CD4-positive, alpha-beta T cell treated with Interleukin-17A for 1 hour (primary cell): ENCODE data around the gene MRPL48.
"Not testable (repeated sequence)": the region's sequence is repeated elsewhere in the genome, so short reads cannot be mapped to it uniquely, and the experiment has no call there.

ENCODE experiments used
- DNase-seq: peaks from one replicate; pipeline ENCODE4 v3.0.0-alpha.2; 2020

MRPL48 gene

DNA sequence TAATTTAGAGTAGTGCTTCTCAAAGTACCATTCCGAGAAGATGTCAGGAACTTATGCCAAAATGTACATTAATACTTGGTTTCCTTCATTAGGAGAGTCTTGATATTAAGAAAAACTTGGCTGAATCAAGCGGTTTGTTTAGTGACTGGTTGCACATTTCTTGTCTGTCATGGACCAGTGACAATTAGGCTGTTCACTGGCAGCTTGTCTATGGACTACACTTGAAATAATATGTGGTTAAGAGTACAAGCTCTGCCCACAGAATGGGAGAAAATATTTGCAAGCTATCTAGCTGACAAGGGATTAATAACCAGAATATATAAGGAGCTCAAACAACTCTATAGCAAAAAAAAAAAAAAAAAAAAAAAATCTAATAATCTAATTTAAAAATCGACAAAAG is 64.4 kb downstream of the MRPL48 start:
- no peak for DNase-seq

DNA sequence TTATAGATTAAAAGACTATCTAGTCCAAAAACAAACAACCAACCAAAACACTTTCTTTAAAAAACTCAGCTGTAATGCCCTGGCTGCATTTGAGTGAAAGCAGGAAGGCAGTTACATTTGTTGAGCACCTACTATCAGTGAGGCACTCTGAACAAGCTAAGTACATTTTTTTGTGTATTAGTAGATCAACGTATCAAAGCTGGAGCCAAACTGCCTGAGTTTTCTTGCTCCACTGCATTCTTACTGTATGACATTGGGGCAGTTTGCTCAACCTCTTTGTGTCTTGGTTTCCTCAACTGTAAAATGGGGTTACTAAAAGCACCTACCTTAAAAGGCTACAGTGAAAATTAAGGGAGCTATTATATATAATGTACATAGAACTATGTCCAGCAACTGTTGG is 67.0 kb downstream of the MRPL48 start:
- no peak for DNase-seq

DNA sequence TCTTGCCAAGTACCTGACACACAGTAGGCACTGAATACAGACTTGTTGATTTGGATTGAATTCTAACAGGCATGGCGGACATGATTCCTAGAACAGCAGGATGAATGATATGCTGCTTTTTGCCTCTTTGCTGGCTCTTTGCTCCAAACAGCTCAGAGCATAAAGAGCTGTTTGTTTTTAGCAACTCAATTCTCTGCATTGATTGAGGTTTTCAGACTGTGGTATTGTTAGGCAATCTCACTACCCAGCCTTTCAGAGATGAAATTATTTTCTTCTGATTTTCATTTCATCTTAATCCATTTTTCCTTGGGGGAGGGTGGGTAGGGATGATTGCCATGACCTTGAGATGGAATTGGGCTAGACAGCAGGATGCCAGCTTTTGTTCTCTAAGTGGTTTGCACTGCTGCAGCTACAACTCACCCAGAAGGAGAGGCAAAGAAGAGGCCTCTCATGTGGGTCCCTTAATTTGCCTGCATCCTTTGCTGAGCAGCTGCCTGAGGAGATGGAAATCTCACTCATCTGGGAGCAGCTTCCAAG is 68.4 kb downstream of the MRPL48 start:
- DNase-seq, result no peak

DNA sequence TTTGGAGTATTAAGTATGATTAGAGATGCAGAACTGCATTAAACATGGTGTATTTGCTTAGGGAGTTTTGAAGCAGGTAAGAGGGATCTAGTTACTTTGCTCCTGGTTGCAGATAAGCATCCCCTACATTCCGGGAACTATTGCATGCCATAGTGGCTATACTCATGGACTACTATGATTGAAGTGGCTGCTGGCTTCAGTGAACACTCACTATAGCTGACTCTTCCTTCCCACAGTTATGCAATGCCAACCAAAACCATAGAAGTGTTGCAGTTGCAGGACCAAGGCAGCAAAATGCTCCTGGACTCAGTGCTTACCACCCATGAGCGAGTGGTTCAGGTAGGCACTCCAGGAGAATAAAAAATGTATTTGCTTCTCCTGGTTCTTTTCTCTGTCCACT is 72.0 kb downstream of the MRPL48 start:
- DNase-seq, result no peak

DNA sequence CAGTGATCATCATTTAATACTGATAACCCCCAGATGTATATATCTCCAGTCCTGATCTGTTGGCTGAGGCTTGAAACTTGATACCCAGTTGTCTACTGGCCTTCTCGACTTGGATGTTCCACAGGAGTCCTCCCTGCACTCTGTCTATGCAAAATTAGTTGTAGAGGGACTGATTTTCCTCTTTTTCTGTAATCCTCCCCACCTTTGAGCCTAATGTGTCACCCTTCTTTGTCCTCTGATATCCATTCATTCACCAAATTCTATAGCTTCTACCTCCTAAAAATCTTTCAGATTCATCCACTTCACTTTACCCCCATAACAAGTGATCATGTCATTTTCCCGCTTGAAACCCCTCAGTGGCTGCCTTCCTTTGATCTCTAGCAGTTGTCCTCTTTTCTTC is 72.5 kb downstream of the MRPL48 start:
- no peak for DNase-seq

DNA sequence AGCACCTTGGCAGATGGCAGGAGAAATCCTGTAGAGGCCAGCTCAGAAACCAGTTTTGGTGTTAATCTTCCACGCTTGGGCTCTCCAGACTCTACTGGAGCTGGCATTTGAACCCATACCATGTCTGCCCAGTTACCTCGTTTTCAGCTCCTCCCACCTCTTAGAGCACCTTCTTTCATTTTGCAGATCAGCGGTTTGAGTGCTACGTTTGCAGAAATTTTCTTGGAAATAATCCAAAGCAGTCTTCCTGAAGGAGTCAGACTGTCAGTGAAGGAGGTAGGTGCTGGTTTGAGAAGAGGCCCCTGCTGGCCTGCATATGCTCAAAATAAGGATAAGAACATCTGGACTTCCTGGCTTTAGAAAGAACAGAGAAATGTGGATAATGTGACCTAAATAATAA is 75.3 kb downstream of the MRPL48 start:
- DNase-seq, result no peak

DNA sequence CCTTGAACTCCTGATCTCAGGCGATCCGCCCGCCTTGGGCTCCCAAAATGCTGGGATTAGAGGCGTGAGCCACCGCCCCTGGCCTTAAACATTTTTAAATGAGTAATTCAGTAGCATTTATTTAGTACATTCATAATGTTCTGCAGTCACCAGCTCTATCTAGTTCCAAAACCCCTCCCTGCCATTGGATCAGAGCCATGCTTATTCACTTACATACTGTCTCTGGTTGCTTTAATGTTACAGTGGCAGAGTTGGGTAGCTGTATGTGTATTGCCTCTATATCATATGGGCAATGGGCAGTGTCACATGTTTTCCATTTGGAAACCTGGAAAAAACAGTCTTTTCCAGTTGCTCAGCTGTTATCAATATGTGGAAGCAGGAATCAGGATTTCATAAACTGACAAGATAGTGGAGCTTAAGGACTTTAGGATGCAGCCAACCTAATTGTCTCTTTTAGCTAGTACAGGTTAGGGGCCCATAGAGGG is 78.5 kb downstream of the MRPL48 start:
- no peak for DNase-seq

DNA sequence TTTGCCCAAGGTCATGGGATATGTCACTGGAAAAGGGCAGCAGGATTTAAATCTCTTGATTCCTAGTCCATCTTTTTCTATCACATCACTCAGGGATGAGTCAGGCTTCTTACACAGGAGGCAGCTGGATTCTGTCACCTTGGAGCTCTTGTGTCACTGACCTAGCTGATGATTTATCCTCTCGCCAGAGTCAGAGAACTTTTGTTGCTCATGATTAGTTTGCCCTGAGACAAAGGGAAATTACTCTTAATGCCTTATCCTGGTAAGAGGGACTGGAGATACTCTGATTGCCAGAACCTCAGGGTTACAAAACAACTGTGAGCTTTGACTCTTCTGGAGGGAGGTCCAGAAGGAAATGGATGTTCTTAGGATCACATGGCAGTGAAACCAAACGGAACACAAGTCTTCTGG is 78.9 kb downstream of the MRPL48 start:
- no peak for DNase-seq

DNA sequence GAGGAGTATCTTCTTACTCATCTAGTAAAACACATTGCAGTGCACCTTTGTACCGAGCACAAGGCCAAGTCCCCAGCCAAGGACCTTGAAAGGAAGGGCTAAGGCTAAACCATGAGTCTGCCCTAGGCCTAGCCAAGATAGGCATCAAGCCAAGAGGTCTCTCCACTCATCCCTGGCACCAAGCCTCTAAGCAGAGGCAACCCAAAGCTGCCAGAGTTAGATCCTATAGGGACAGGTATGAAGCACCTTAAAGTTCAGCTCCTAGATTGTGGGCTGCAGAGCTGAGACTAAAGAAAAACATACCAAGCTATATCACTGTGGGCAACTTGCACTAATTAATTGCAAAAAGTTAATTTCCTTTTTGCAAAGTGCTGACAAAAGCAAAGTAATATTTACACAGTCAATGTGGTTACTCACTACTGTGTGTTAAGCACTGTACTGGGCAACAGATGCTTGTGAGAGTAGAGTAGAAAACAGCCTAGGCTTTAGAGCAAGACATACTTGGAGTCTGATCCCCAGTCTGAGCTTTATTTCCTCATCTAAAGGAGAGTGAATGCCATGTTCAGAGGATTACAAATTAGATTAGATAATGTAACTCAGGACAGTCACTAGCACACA is 81.8 kb downstream of the MRPL48 start:
- DNase-seq, result no peak

DNA sequence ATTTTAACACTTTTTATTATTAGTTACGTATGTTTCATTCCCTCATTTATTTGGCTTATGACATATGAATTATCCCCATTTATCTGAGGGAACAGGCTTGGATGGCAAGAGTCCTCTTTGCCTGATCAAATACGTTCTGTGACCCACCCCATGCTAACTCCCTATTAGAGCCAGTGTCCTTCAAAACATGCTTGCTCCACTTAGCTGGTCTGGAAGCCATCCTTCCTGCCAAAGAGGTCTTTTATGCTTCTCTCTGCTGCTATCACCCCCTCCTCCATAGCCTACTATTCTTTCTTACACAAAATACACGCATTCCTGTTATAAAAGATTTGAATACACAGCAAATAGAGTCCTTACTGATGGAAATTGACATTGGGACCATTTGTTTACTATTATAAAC is 82.6 kb downstream of the MRPL48 start:
- no peak for DNase-seq

DNA sequence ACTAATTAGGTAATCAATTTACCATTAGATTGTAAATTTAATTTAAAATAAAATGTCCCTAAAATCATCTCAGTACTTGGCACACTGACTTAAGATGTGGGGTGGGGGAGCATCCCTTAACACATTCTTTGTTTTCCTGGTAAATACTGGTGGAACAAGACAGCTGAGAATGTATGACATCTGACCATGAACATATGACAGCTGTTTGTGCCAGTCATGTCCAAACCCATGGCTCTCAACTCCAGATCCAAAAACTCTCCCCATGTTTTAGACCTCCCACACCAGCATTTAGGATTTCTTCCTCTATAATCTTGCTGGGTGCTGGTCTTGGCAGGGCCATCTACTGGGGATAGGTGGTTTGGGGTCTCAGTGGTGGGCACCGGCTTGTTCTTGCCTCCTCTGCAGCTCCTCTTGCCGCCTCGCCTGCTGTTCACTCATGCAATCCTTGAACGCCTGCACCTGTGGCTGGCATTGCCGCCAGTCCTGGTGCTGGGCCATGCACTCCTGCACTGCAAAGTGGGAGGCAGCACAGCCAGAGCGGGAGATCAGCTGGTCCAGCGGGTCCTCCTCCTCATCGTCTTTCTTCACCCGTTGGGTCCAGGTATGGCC is 85.2 kb downstream of the MRPL48 start:
- DNase-seq, result no peak

DNA sequence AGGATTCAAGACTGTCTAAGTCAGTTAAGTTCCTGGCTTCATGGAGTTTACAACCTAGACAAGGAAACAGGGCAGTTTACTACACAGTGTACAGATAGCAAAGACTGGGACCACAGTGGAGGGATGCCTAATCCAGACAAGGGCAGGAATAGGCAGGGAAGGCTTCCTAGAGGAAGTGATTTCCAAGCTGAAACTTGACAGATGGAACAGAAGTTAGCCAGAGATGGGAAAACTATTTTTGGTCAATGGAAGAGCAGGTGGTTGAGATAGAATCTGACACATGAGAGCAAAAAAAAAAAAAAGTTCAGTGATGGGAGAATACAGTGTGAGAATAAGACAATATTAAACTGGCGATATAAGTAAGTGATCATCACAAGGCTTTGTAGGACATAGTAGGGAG is 87.7 kb downstream of the MRPL48 start:
- DNase-seq, result no peak

DNA sequence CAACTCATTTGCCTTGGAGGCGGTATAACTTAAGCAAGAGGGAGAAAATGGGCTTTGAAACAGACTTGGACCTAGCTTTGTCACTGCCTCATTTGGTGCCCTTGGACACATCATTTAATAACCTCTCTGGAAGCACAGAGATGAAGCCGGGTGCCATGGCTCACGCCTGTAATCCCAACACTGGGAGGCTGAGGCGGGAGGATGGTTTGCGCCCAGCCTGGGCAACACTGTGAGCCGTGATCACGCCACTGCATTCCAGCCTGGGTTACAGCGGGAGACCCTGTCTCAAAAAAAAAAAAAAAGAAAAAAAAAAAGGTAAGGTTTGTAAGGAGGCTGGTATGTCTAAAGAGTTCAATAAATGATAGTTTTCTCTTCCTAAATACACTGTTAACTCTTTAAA is 88.2 kb downstream of the MRPL48 start:
- no peak for DNase-seq

DNA sequence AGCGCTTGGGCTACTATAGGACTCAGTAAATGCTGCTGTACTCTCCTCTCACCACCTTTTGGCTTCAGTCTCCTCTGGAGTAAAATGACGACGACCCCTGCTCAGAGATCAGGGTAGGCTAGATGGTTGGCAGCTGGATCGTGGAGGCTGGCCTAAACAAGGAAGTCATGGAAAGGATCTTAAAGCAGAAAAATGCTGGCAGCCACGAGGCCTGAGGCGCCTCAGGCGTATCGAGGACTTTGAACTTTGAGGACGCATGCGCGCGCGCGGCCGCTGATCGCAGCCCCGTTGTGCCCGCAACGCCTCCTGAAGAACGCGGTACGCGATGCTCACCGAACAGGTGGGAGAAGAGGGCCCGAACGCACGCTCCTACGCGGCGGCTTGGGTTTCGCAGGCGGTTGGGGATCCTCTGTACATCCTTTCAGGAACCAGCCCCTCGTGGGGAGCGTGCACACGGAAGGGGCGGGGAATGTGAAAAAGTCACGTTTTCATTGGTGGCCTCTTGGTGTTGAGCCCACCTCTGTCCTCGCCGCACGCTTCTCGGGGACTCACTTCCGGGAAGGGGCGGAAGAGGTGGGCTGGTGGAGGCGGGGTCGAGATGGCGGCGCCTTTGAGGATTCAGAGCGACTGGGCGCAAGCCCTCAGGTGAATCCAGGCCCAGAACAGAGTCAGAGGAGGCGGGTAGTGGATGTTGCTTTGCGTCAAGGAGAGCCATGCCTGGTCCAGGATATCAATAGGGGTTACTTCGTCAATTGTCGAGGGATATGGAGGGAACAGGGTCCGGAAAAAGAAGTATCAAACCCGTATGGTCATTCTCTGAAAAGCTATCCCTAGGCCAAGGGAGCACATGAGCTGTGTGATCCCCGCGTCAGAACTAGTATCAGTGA is 89.0 kb downstream of the MRPL48 start, which contains the start of the genes COA4 and PAAF1:
TSS of gene COA4 (minus strand) at position 423 of the 887 bp plus-strand sequence. CDS start 3,468 bp downstream, outside the sequence.
TSS of gene PAAF1 (plus strand) at position 576 of the 887 bp plus-strand sequence. CDS start at position 599, 23 bp downstream.
- DNase-seq, result peak; percentile 95

DNA sequence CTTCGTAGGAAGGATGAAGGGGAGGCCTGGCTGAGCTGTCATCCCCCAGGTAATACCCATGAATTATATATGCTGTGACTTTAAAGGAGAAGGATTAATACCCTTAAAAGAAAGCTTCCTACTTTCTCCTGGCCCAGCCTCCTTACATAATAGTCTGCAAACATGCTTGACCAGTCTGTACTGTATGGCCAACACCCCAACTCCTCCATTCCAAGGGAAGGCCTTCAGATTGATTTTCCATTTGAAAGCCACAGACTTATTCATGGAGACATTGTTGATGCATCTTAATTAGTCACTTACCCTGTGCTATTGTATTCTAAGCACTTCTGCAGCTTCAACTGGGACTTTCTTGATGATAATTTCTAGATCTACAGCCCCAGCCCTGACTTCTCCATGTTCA is 91.1 kb downstream of the MRPL48 start:
- DNase-seq, result no peak

DNA sequence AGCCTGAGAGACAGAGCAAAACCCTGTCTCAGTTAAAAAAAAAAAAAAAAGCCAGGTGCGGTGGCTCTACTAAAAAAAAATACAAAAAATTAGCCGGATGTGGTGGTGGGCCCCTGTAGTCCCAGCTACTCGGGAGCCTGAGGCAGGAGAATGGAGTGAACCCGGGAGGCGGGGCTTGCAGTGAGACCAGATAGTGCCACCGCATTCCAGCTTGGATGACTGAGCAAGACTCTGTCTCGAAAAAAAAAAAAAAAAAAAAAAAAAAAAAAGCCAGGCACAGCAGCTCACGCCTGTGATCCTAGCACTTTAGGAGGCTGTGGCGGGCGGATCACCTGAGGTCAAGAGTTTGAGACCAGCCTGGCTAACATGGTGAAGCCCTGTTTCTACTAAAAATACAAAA is 92.8 kb downstream of the MRPL48 start:
- not testable (repeated sequence) for DNase-seq

DNA sequence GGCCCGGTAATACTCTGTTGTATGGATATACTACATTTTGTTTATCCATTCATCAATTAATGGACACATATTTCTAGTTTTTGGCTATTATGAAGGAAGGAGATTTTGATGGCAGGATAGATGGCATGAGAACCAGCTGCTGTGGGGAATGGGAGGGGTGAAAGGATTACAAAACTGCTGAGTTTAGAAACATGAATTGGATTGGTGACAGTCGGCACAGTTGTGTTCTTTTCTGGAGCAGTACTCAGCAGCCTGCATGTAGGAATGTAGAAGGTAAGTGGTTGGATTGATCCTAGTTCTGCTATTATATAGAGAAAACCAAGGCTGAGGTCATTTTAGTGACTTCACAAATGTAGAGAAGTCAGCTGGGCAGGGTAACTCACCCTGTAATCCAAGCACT is 96.2 kb downstream of the MRPL48 start:
- no peak for DNase-seq

DNA sequence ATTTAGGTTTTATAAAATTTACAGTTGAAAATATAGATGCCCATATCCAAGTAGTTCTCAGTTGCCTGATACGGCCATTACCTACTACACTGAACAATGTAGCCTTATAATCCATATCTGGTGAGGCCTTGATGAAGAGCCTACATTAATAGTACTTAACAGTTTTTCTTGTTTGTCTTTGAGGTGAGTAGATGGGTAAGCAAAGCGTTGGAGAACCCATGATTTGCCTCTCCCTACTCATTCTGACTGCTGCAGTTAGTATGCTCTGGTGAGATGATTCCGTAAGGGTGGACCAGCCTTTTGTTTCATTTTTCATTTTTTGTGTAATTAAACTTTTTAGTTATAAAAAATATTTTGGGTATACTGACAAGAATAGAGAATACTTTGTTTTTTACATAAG is 100.6 kb downstream of the MRPL48 start:
- no peak for DNase-seq

DNA sequence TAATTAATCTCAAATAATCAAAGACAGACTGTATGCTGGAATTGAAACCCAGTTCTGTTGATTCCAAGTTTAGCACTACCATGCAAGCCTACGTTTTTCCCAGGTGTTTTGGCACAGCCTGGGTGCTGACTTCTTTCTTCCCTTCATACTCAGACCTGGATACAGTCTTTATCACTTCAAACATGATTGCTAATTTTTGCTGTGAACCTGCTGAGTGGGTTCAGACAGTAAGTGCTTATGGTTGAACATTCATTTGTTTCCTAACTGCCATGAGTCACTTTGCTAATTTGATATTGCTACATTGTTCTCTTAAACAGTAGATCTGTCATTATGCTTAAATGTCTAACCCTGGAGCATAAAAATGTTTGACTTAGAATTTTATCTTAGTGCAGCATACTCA is 101.3 kb downstream of the MRPL48 start:
- DNase-seq, result no peak

DNA sequence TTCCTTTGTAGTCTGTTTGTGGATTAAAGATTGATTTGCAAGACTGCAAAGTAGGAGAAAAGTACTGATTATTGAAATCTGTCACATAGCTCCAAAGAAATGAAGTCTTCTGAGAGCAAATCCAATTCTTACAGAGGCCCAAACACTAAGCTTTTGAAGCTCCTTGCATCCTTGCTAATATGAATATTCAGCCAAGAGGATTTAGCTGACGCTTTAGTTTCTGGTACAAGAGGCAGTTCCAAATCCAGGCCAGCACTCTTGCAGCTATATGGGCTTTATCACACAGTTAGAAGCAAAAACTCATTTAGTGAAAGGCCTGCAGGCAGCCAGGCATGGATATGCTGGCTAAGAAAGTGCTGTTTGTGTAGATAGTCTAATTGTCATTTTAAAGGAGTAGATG is 101.9 kb downstream of the MRPL48 start:
- DNase-seq, result no peak

DNA sequence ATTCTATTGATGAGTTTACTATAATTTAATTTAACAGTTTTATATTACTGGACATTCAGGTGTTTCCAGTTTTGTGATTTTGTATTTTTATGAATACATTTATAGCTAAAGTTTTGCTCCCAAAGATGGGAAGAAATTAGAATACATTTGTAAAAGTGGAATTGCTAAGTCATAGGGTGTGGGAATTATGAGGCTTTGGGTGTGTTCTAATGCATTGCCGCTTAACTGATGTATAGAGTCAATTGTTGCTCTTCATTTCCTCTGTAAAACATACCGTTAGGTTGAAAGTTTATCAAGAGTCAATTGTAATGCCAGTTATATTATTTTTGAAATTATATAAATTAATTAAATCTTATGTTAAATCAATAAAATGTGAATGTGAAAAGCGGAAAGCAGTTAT is 105.4 kb downstream of the MRPL48 start:
- DNase-seq, result no peak

DNA sequence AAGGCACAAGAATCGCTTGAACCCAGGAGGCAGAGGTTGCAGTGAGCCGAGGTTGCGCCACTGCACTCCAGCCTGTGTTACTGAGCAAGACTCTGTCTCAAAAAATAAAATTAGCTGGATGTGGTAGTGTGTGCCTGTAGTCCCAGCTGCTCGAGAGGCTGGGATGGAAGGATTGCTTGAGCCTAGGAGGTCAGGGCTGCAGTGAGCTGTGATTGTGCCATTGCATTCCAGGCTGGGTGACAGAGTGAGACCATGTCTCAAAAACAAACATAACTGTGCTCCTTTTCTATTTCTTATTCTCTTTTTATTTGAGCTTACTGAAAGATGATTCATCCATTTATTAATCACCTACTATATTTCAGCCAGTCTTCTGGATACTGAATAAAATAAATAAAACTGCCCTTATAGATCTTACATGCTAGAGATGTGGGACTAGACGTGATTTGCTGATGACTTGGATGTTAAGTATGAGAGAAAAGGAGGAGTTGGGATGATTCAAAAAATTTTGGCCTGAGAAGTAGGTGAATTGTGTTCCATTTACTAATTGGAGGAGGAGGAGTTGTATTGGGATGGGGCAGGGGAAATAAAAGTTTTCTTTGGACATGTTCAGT is 107.2 kb downstream of the MRPL48 start:
- DNase-seq, result no peak

DNA sequence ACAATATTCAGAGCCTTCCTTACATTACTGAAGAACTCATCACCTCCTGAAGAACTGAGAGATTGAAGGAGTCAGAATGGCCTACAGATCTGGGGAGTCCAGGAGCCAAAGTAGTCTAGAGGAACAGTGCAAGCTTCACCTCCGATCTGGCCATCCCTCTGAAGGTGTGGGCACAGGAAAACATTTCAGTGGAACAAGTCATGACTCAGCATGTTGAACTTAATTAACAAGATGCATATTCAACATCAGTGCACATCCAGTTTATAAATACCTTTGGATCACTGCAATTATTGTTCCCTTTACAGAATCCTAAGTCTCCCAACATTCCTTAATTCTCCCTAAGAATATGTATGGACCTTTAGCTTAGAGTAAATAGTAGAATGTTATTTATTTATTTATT is 114.6 kb downstream of the MRPL48 start:
- no peak for DNase-seq
